ENCODE measurements around the gene ZNF891. TPM values are rescaled to one million over a fixed set of nuclear protein-coding genes. Genes with fewer than 3 reads are reported as not detected.

The ZNF891 gene
- total and polyA plus RNA-seq, 12 donors, result 0.51 to 3.0 (median 1.7) TPM

DNA sequence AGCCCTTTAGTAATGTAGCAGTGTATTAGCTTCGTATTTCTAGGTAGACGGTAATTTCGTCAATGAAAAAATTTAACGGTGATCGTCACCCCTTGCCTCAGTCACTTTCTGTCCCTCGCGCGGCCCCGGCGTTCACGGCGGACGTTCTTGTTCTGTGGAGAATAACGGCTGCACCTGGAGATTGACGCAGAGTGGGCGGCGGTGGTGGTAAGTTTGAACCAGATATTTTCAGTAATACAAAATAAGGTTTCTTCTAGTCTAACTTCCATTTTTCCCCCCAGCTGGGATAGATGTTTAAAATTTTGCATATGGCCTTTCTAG is 694 bp upstream of the ZNF891 start:
- DNase-seq, result peak; percentile 28 to 84 (median 51)
- H3K36me3 ChIP-seq (replicated peaks in 1 of 2), result no peaks in the 10 kb centered on the region
- intact Hi-C loops (cut with DNase I), result no loop called here
- peaks cover 0 to 38% (median 4%) of the 10 kb centered on the region in 3 donors for H3K9me3 ChIP-seq (replicated peaks in 1 of 3)
- TF ChIP-seq POLR2A (IDR thresholded peaks at IDR 0.05), result no peak
- TF ChIP-seq, protein P1, sequence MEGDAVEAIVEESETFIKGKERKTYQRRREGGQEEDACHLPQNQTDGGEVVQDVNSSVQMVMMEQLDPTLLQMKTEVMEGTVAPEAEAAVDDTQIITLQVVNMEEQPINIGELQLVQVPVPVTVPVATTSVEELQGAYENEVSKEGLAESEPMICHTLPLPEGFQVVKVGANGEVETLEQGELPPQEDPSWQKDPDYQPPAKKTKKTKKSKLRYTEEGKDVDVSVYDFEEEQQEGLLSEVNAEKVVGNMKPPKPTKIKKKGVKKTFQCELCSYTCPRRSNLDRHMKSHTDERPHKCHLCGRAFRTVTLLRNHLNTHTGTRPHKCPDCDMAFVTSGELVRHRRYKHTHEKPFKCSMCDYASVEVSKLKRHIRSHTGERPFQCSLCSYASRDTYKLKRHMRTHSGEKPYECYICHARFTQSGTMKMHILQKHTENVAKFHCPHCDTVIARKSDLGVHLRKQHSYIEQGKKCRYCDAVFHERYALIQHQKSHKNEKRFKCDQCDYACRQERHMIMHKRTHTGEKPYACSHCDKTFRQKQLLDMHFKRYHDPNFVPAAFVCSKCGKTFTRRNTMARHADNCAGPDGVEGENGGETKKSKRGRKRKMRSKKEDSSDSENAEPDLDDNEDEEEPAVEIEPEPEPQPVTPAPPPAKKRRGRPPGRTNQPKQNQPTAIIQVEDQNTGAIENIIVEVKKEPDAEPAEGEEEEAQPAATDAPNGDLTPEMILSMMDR (IDR thresholded peaks at IDR 0.05), result no peak
- H3K4me1 ChIP-seq (replicated peaks in 1 of 2), result peaks cover 8 to 12% of the 10 kb centered on the region in 2 donors
- H3K27ac ChIP-seq, result peak overlapping the region; percentile 75 to 97 (median 91)
- H3K27me3 ChIP-seq, result no peaks in the 10 kb centered on the region
- 0 to 1% (median 1%) methylated on average over 17 of the region's 17 CpGs for WGBS, 4 donors
- H3K4me3 ChIP-seq, result peak overlapping the region in 3 of 4 donors; percentile 28 to 76 (median 52)

DNA sequence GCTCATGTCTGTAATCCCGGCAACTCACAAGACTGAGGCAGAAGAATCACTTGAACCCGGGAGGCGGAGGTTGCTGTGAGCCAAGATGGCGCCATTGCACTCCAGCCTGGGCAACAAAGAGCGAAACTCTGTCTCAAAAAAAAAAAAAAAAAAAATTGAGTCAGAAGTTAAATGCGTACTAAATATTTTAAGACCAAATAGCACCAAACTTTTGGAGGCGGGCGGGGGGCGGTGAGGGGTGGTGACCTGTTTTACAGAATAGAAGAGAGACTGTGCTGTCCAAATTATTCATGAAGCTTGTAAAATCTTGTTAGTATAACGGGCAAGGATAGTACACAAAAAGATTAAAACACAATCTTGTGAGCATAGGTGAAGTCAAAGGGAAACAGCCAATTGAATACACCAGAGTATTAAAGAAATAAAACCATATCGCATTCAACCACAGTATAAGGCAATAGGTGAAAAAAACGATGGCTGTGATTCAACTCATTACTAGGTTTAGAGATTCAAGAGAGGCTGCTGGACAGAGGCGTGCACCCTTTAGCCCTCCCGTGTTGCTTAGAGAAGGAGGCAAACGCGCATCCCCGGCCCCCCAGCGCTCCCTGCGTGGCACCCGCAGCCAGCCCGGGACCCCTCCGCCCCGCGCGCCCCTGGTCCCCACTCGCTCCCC is 571 bp downstream of the ZNF891 start:
- 16 to 35% (median 26%) methylated on average over 17 to 26 of the region's 26 CpGs for WGBS, 4 donors

DNA sequence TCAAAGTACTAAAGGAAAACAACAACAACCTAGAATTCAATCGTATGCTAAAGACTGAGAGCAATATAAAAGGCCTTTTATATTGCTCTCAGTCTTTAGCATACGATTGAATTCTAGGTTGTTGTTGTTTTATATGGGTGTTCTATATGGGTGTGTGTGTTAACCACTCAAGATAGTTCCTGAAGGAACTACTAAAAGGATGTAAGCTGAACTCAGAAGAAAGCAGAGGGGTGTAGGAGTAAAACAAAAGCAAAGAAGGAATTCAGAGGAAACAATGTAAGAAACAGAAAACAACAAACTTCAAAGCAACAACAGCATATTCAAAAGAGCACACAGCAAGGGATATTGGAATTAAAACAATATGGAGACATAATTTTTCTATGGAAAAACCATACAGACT is 5.4 kb downstream of the ZNF891 start:
- no peak overlapping the region for H3K27ac ChIP-seq
- 92 to 98% (median 96%) methylated on average over 2 of the region's 2 CpGs for WGBS, 4 donors
- H3K4me1 ChIP-seq (replicated peaks in 1 of 2), result no peaks in the 10 kb centered on the region
- intact Hi-C loops (cut with DNase I), result no loop called here
- no peaks in the 10 kb centered on the region for H3K27me3 ChIP-seq
- H3K9me3 ChIP-seq (replicated peaks in 1 of 3), result peaks cover 4 to 84% (median 22%) of the 10 kb centered on the region in 3 donors
- DNase-seq, result no peak
- no peaks in the 10 kb centered on the region for H3K36me3 ChIP-seq (replicated peaks in 1 of 2)
- H3K4me3 ChIP-seq, result no peak overlapping the region
- TF ChIP-seq, protein P1 (IDR thresholded peaks at IDR 0.05), result no peak
- no peak for TF ChIP-seq POLR2A (IDR thresholded peaks at IDR 0.05)

More for the DNA sequence above, 571 bp downstream of the ZNF891 start:
- DNase-seq, result peak in 4 of 7 donors; percentile 19 to 62 (median 26)
- H3K4me3 ChIP-seq, result peak overlapping the region; percentile 10 to 82 (median 77)
- intact Hi-C loops (cut with DNase I), result no loop called here
- H3K27ac ChIP-seq, result peak overlapping the region; percentile 75 to 97 (median 91)
- peaks cover 4 to 44% (median 6%) of the 10 kb centered on the region in 3 donors for H3K9me3 ChIP-seq (replicated peaks in 1 of 3)
- H3K27me3 ChIP-seq, result no peaks in the 10 kb centered on the region
- TF ChIP-seq, protein P1 (IDR thresholded peaks at IDR 0.05), result no peak
- no peak for TF ChIP-seq POLR2A (IDR thresholded peaks at IDR 0.05)
- no peaks in the 10 kb centered on the region for H3K36me3 ChIP-seq (replicated peaks in 1 of 2)
- H3K4me1 ChIP-seq (replicated peaks in 1 of 2), result peaks cover 8 to 12% of the 10 kb centered on the region in 2 donors

DNA sequence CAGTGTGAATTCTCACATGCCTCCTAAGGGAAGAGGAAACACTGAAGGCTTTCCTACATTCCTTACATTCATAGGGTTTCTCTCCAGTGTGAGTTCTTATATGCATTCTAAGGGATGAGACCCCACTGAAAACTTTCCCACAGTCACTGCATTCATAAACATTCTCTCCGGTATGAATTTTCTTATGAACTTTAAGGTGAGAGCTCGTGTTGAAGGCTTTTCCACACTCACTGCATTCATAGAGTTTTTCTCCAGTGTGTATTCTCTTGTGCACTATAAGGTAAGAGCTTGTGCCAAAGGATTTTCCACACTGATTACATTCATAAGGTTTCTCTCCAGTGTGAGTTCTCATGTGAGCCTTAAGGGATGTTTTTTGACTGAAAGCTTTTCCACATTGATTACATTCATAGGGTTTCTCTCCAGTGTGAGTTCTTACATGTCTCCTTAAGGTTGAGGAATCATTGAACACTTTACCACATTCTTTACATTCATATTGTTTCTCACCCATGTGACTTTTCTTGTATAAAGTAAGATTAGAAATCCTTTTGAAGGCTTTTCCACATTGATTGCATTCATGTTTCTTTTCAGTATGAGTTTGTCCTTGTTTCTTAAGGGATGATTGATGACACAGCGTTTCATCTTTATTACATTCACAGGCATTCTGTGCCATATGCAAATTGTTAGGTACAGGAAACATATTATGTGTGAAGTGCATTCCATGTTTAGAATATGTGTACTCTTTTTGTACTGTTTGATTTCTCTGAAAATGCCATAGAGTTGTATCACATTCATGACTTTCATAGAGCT is 9.5 kb downstream of the ZNF891 start:
- H3K4me3 ChIP-seq, result peak overlapping the region in 1 of 4 donors; percentile 10
- TF ChIP-seq, protein P1 (IDR thresholded peaks at IDR 0.05), result no peak
- no peak for TF ChIP-seq POLR2A (IDR thresholded peaks at IDR 0.05)
- H3K4me1 ChIP-seq (replicated peaks in 1 of 2), result no peaks in the 10 kb centered on the region
- no peak overlapping the region for H3K27ac ChIP-seq
- no peak for DNase-seq
- WGBS, 4 donors, result 88 to 97% (median 92%) methylated on average over 3 of the region's 3 CpGs
- H3K27me3 ChIP-seq, result no peaks in the 10 kb centered on the region
- no peaks in the 10 kb centered on the region for H3K36me3 ChIP-seq (replicated peaks in 1 of 2)
- peaks cover 8 to 97% (median 25%) of the 10 kb centered on the region in 3 donors for H3K9me3 ChIP-seq (replicated peaks in 1 of 3)
- intact Hi-C loops (cut with DNase I), result no loop called here

All from adrenal gland (tissue), 12 donors.